RWPE1 (cell line): ENCODE measurements around the gene NRARP.

Experiments
- CTCF ChIA-PET: fragments of 350-600 bp; sonication (Branson Sonifier 250); formaldehyde crosslinking; extraction: SDS; loops from one replicate; lab custom pipeline; 2021; lab: Yijun Ruan, JAX
- POLR2A ChIA-PET: fragments of 400-600 bp; formaldehyde crosslinking; extraction: SDS; loops from one replicate; lab custom pipeline; 2020; ENCODE audit warnings: antibody characterized with exemption; ENCODE audit not compliant: low non-redundant PET; lab: Yijun Ruan, JAX
- DNase-seq: peaks from one replicate; pipeline ENCODE4 v3.0.0; 2012; ENCODE audit warnings: low spot score
- H3K27ac ChIP-seq: fragments of 450-650 bp; 2 replicates; pipeline ENCODE4 v1.5.1; 2017
- CTCF ChIP-seq: fragments of 450-650 bp; conservative IDR thresholded peaks from 2 replicates; pipeline ENCODE4 v1.5.1; 2017; ENCODE audit warnings: low read depth, mild to moderate bottlenecking

NRARP gene

GRCh38 chr9:137273095-137273490, 29.0 kb downstream of the NRARP start:
- ChIA-PET CTCF (interaction anchor here (1.0 to 1.5 kb wide), 3 partner anchors 11 to 37 kb away, joined by 3 to 6 read pairs (median 4); no protein-coding TSS in a partner anchor), POLR2A (no interaction called here)
- no peak for TF ChIP-seq CTCF
- peak overlapping the region; percentile 94 for H3K27ac ChIP-seq
- DNase-seq, result no peak

GRCh38 chr9:137272241-137273094, 29.6 kb downstream of the NRARP start:
- DNase-seq, result no peak
- TF ChIP-seq CTCF, result no peak
- ChIA-PET POLR2A (no interaction called here), CTCF (interaction anchor here (0.7 to 1.5 kb wide), 4 partner anchors 8 to 36 kb away, joined by 3 to 6 read pairs (median 4); no protein-coding TSS in a partner anchor)
- H3K27ac ChIP-seq, result peak overlapping the region; percentile 94

GRCh38 chr9:137271696-137272076, 30.4 kb downstream of the NRARP start:
- CTCF ChIA-PET, result interaction anchor here (0.7 kb wide), 1 partner anchor 8 kb away, joined by 4 read pairs; no protein-coding TSS in a partner anchor
- DNase-seq, result no peak
- H3K27ac ChIP-seq, result peak overlapping the region; percentile 94
- no peak for TF ChIP-seq CTCF
- POLR2A ChIA-PET, result no interaction called here

- ChIA-PET CTCF (interaction anchor here (0.5 to 0.7 kb wide), 3 partner anchors 9 to 416 kb away, joined by 3 to 5 read pairs (median 4); no protein-coding TSS in a partner anchor), POLR2A (no interaction called here)
- TF ChIP-seq CTCF, result no peak
- DNase-seq, result no peak
- H3K27ac ChIP-seq, result peak overlapping the region; percentile 94
These were observed 31.0 kb downstream of the NRARP start for GRCh38 chr9:137270929-137271695.

GRCh38 chr9:137269231-137269772, 32.8 kb downstream of the NRARP start:
- DNase-seq, result no peak
- peak overlapping the region; percentile 94 for H3K27ac ChIP-seq
- CTCF ChIA-PET, result interaction anchor here (0.7 to 1.1 kb wide), 2 partner anchors 8 to 35 kb away, joined by 3 read pairs; partner anchors contain the start of gene TOR4A
- no peak for TF ChIP-seq CTCF
- POLR2A ChIA-PET, result interaction anchor here (0.5 kb wide), 1 partner anchor 180 kb away, joined by 3 read pairs; no protein-coding TSS in a partner anchor
